MM.1S (cell line): Measurements from ENCODE around the gene MATR3.
A peak's percentile ranks its signal among the peaks of the same experiment; 100 is the strongest.

Experiments used
- DNase-seq: peaks from one replicate; pipeline ENCODE4 v3.0.0-alpha.2; 2015
- H2AFZ ChIP-seq: fragments of 300-600 bp; sonication (generic); 2 replicates; pipeline ENCODE4 v1.6.0; 2016; ENCODE audit warnings: antibody characterized with exemption, low read length
- H3F3A ChIP-seq: fragments of 300-600 bp; sonication (generic); 2 replicates; pipeline ENCODE4 v1.6.1; 2016; ENCODE audit warnings: mild to moderate bottlenecking, antibody characterized with exemption, low read length, moderate library complexity, mixed read lengths; ENCODE audit not compliant: insufficient read depth
- H3K27ac ChIP-seq: fragments of 300-600 bp; sonication (generic); 2 replicates; pipeline ENCODE4 v1.5.1; 2016; ENCODE audit warnings: mild to moderate bottlenecking, low read length
- H3K27me3 ChIP-seq: fragments of 300-600 bp; sonication (generic); replicated peaks from 2 replicates; pipeline ENCODE4 v1.6.0; 2016; ENCODE audit warnings: low read length; ENCODE audit not compliant: insufficient read depth
- H3K36me3 ChIP-seq: fragments of 300-600 bp; sonication (generic); replicated peaks from 2 replicates; pipeline ENCODE4 v1.6.1; 2016; ENCODE audit warnings: mild to moderate bottlenecking, low read length, mixed read lengths; ENCODE audit not compliant: insufficient read depth
- H3K4me1 ChIP-seq: fragments of 300-600 bp; sonication (generic); 2 replicates; pipeline ENCODE4 v1.6.1; 2016; ENCODE audit warnings: low read length, mixed read lengths
- H3K4me2 ChIP-seq: fragments of 300-600 bp; sonication (generic); 2 replicates; pipeline ENCODE4 v1.6.0; 2016; ENCODE audit warnings: low read depth, low read length
- H3K4me3 ChIP-seq: fragments of 300-600 bp; sonication (generic); 2 replicates; pipeline ENCODE4 v1.5.1; 2016; ENCODE audit warnings: low read length, mixed read lengths
- H3K79me2 ChIP-seq: fragments of 300-600 bp; sonication (generic); 2 replicates; pipeline ENCODE4 v1.6.1; 2016; ENCODE audit warnings: mixed run types, low read length, mixed read lengths
- H3K9ac ChIP-seq: fragments of 300-600 bp; sonication (generic); 2 replicates; pipeline ENCODE4 v1.6.1; 2016; ENCODE audit warnings: low read length, mixed read lengths
- H3K9me2 ChIP-seq: fragments of 300-600 bp; sonication (generic); replicated peaks from 2 replicates; pipeline ENCODE4 v1.6.1; 2016; ENCODE audit warnings: mild to moderate bottlenecking, low read length, mixed read lengths; ENCODE audit not compliant: insufficient read depth
- H3K9me3 ChIP-seq: fragments of 300-600 bp; sonication (generic); replicated peaks from 2 replicates; pipeline ENCODE4 v1.6.1; 2016; ENCODE audit warnings: mild to moderate bottlenecking, low read length, mixed read lengths; ENCODE audit not compliant: insufficient read depth
- H4K20me1 ChIP-seq: fragments of 300-600 bp; sonication (generic); 2 replicates; pipeline ENCODE4 v1.6.1; 2016; ENCODE audit warnings: mild to moderate bottlenecking, low read length, moderate library complexity, mixed read lengths; ENCODE audit not compliant: insufficient read depth
- CTCF ChIP-seq: fragments of 300-600 bp; sonication (generic); IDR thresholded peaks from 2 replicates; pipeline ENCODE4 v1.5.1; 2016; ENCODE audit warnings: antibody characterized with exemption, low read length, mixed read lengths
- EZH2 ChIP-seq: fragments of 300-600 bp; sonication (generic); optimal IDR thresholded peaks from 2 replicates; pipeline ENCODE3; 2017; ENCODE audit warnings: low read depth, mild to moderate bottlenecking, antibody characterized with exemption, low read length, mixed read lengths
- EZH2phosphoT487 ChIP-seq: fragments of 300-600 bp; sonication (generic); IDR thresholded peaks from 2 replicates; pipeline ENCODE4 v1.6.1; 2018; ENCODE audit warnings: antibody characterized with exemption, low read length

The MATR3 gene

GRCh38 chr5:139262742-139263445, 30.6 kb upstream of the MATR3 start:
- no peak overlapping the region for H3K4me2 ChIP-seq

GRCh38 chr5:139263536-139263935, 30.0 kb upstream of the MATR3 start:
- no peaks in the 10 kb centered on the region for H3K9me2 ChIP-seq
- no peaks in the 10 kb centered on the region for H3K27me3 ChIP-seq
- H3K79me2 ChIP-seq = no peaks in the 10 kb centered on the region
- no peak overlapping the region for H3K4me2 ChIP-seq
- H2AFZ ChIP-seq = no peak overlapping the region
- peaks cover 16% of the 10 kb centered on the region for H3K4me1 ChIP-seq
- H3K9ac ChIP-seq = no peak overlapping the region
- H3K27ac ChIP-seq = no peak overlapping the region
- no peak overlapping the region for H3K4me3 ChIP-seq
- no peaks in the 10 kb centered on the region for H4K20me1 ChIP-seq
- peaks cover 12% of the 10 kb centered on the region for H3F3A ChIP-seq
- DNase-seq = no peak
- no peaks in the 10 kb centered on the region for H3K36me3 ChIP-seq
- H3K9me3 ChIP-seq = no peaks in the 10 kb centered on the region
- no peak for TF ChIP-seq CTCF
- TF ChIP-seq EZH2phosphoT487 = no peak
- no peak for TF ChIP-seq EZH2

More at GRCh38 chr5:139262742-139263445, 30.6 kb upstream of the MATR3 start:
- Histone ChIP-seq H3K4me1 (peaks cover 10% of the 10 kb centered on the region), H3K27ac (no peak overlapping the region), H3K36me3 (no peaks in the 10 kb centered on the region), H3K9me2 (no peaks in the 10 kb centered on the region), H3K9ac (no peak overlapping the region), H3F3A (peaks cover 6% of the 10 kb centered on the region), H3K79me2 (no peaks in the 10 kb centered on the region), H3K9me3 (no peaks in the 10 kb centered on the region), H3K4me3 (no peak overlapping the region), H4K20me1 (no peaks in the 10 kb centered on the region), H2AFZ (no peak overlapping the region), H3K27me3 (no peaks in the 10 kb centered on the region)
- peak; percentile 94 for TF ChIP-seq CTCF
- TF ChIP-seq EZH2 = no peak
- no peak for TF ChIP-seq EZH2phosphoT487
- DNase-seq = peak; percentile 82

- H3K27ac ChIP-seq = no peak overlapping the region
- H3K9me2 ChIP-seq = no peaks in the 10 kb centered on the region
- no peak overlapping the region for H3K9ac ChIP-seq
These were observed 29.6 kb upstream of the MATR3 start for GRCh38 chr5:139263946-139264345.

More at GRCh38 chr5:139263946-139264345, 29.6 kb upstream of the MATR3 start:
- Histone ChIP-seq H3K4me2 (no peak overlapping the region), H3K9me3 (no peaks in the 10 kb centered on the region), H4K20me1 (no peaks in the 10 kb centered on the region), H3K27me3 (no peaks in the 10 kb centered on the region), H3F3A (peaks cover 16% of the 10 kb centered on the region), H3K36me3 (no peaks in the 10 kb centered on the region), H2AFZ (no peak overlapping the region), H3K4me1 (peaks cover 20% of the 10 kb centered on the region), H3K79me2 (no peaks in the 10 kb centered on the region), H3K4me3 (no peak overlapping the region)
- TF ChIP-seq CTCF (no peak), EZH2 (no peak), EZH2phosphoT487 (no peak)
- DNase-seq = no peak
